Jurkat, Clone E6-1 (cell line): Measurements from ENCODE around the gene MEAF6.

Experiments
- DNase-seq: peaks from one replicate; pipeline ENCODE4 v3.0.0-alpha.2; 2011; ENCODE audit warnings: low read depth, low spot score
- H3K4me3 ChIP-seq: 2 replicates; pipeline ENCODE4 v1.5.1; 2011; ENCODE audit warnings: mild to moderate bottlenecking, low read length, control low read depth, moderate library complexity

MEAF6 gene

DNA sequence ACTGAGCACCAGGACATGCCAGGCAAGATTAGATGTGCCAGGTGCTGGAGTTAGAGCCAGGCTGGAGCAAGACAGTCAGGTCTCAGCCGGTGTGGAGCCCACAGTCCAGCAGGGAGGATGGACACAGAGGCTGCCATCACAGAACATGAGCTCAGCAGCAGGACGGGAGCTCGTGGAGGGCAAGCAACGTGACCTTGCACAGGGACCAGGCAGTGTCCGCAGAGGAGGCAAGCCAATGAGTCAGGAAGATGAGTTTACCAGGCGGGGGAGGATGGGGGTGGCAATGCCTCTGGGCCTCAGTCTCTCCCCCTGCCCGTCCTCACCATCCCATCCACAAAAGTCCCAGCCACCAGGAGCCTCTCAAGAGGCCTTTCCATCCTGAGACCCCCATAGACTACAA, 60.9 kb downstream of the MEAF6 start:
- H3K4me3 ChIP-seq, result no peak overlapping the region
- DNase-seq, result no peak

DNA sequence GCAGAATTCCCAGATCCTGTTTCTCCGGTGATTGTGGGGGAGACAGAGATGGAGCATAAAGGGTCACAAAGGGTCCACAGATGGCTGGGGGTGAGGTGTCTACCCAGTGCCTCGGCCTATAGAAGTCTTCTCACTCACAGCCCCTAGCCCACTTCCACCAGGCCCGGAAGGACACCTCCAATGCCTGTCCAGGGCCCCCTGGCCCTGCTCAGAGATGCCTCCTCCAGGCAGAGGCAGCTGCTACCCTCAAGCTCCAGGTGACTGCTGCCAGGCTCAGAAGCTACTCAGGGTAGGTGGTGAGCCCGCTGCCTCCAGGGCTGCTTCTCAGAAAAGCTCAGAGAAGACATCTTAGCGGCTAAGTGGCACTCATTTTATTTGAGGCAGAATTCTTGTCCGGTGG, 62.1 kb downstream of the MEAF6 start:
- no peak overlapping the region for H3K4me3 ChIP-seq
- DNase-seq, result no peak

DNA sequence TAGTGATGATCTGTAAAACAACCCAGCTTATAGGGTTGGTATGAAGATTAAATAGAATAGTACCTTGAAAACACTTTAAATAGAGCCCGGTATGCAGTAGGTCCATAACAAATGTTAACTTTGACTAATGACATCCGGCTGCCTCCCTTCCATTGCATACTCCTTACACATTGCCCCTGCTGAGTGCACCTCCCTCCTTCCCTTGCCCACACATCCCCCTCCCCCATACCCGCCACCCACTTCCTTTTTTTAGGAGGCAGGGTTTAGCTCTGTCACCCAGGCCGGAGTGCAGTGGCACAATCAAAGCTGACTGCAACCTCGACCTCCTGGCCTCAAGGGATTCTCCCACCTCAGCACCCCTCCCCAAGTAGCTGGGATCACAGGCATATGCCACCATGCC, 64.6 kb downstream of the MEAF6 start:
- DNase-seq, result peak; percentile 81
- no peak overlapping the region for H3K4me3 ChIP-seq

DNA sequence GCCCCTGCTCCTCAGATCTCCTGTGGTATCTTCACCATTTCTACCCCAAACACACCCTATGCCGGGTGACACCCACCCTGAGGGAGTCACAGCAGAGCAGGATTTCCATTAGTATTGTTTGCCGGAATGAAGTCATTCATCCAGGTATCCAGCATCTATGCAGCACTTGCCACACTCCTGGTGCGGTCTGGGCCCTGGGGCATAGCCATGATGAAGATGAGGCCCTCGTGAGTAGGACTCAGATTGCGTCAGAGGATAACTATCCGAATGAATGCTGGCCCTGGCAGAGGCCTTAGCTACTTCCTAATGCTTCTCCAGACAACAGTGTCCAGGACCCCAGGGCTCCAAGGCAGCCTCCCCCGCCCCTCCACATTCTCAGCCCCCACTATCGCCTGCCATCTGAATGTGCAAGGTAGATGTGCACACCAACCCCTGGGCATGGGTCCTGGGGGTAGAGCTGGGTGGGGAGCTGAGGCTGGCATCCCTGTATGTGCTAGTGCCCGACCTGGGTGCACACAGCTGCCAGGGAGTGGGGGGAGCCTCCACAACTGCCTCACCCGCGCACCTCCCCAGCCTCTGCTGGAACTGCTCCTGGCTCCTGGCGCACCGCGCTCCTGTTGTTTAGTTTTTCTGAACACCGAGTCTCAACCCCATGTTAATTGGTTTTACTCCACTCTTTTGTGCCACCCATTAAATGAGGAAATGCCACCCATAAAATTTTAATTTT, 65.7 kb downstream of the MEAF6 start:
- no peak for DNase-seq

DNA sequence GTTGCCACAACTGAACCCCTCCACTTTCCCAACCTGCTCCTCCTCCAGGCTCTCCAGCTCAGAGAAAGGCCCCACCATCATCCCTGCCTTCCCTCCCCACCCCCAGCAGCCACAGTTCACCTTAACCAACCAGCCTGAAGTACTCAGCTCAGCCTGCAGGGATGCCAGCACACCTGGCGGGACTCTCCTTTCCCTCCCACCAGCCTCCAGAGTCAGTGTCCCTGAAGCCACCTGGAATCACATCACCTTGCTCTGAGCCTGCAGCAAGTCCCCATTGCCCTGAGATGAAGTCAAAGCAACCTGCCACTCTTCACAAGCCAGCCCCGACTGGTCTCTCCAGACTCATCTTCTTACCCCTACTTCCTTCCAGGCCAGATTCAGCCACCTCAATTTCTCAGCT, 66.4 kb downstream of the MEAF6 start:
- H3K4me3 ChIP-seq, result no peak overlapping the region
- DNase-seq, result no peak

More for the DNA sequence above, 65.7 kb downstream of the MEAF6 start:
- no peak overlapping the region for H3K4me3 ChIP-seq

DNA sequence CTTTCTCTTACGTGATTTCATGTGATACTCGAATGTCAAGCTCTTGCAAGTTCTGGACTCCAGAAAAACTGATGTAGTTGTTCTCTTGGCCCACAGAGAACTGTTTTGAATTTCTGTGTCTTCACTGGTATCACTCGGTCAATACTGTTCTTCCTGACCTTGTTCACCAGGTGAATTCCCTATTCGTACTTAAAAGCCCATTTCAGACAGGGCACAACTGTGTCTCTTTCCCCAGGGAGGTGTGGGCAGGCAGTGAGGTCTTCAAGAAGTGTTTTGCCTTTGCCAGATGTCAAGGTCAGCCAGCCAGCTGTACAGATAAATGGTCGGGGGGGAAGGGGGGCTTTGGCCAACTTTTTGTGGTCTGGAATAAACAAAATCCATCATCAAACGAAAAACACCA, 67.7 kb downstream of the MEAF6 start:
- H3K4me3 ChIP-seq, result no peak overlapping the region
- no peak for DNase-seq

DNA sequence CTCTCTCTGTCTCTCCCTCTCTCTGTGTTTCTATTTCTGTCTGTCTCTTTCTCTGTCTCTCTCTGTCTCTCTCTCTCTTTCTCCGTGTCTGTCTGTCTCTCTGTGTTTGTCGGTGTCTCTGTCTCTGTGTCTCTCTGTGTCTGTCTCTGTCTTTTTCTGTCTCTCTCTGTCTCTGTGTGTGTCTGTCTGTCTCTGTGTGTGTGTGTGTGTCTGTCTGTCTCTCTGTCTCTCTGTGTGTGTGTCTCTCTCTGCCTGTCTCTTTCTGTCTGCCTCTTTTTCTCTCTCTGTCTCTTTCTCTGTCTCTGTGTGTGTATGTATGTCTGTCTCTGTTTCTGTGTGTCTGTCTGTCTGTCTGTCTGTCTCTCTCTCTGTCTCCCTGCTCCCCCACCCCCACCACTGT, 71.9 kb downstream of the MEAF6 start:
- no peak overlapping the region for H3K4me3 ChIP-seq
- DNase-seq, result no peak
